Stimulated activated naive CD8-positive, alpha-beta T cell treated with anti-CD3 and anti-CD28 coated beads, Interleukin-15, Interleukin-2, amounts not matched to agents 100 ng/mL and 50 ng/mL, for 24 hours (primary cell): ENCODE data around the gene GSTA5.
"Not testable (repeated sequence)": the region's sequence is repeated elsewhere in the genome, so short reads cannot be mapped to it uniquely, and the experiment has no call there.

Experiments
- H3K27ac Mint-ChIP-seq: one replicate; pipeline ENCODE4 v1.8.0; 2021; ENCODE audit warnings: mild to moderate bottlenecking, mixed read lengths
- H3K27me3 Mint-ChIP-seq: one replicate; pipeline ENCODE4 v1.8.0; 2021; ENCODE audit warnings: mixed read lengths
- H3K36me3 Mint-ChIP-seq: one replicate; pipeline ENCODE4 v1.8.0; 2021; ENCODE audit warnings: low read depth, mixed read lengths
- H3K4me1 Mint-ChIP-seq: one replicate; pipeline ENCODE4 v1.8.0; 2021; ENCODE audit warnings: low read depth, mixed read lengths
- H3K4me3 Mint-ChIP-seq: one replicate; pipeline ENCODE4 v1.8.0; 2021; ENCODE audit warnings: mild to moderate bottlenecking, mixed read lengths
- H3K9me3 Mint-ChIP-seq: one replicate; pipeline ENCODE4 v1.8.0; 2021; ENCODE audit warnings: mixed read lengths

Gene GSTA5

GRCh38 chr6:52820198-52820597 is 20.4 kb downstream of the GSTA5 start:
- Mint-ChIP-seq H3K27me3 (peaks cover 5% of the 10 kb centered on the region), H3K9me3 (peaks cover 4% of the 10 kb centered on the region), H3K36me3 (no peaks in the 10 kb centered on the region), H3K27ac (no peak overlapping the region), H3K4me3 (no peak overlapping the region), H3K4me1 (no peaks in the 10 kb centered on the region)

GRCh38 chr6:52815167-52816092 is 25.2 kb downstream of the GSTA5 start:
- H3K4me3 Mint-ChIP-seq = no peak overlapping the region
- H3K27me3 Mint-ChIP-seq = peaks cover 9% of the 10 kb centered on the region
- no peaks in the 10 kb centered on the region for H3K36me3 Mint-ChIP-seq
- H3K9me3 Mint-ChIP-seq = no peaks in the 10 kb centered on the region
- H3K27ac Mint-ChIP-seq = no peak overlapping the region
- H3K4me1 Mint-ChIP-seq = no peaks in the 10 kb centered on the region

- not testable (repeated sequence) for H3K36me3 Mint-ChIP-seq, H3K9me3 Mint-ChIP-seq, H3K4me1 Mint-ChIP-seq, H3K27ac Mint-ChIP-seq, H3K4me3 Mint-ChIP-seq, H3K27me3 Mint-ChIP-seq
Measured at GRCh38 chr6:52814545-52814944, 26.1 kb downstream of the GSTA5 start.

GRCh38 chr6:52809777-52810176 is 30.8 kb downstream of the GSTA5 start:
- H3K4me3 Mint-ChIP-seq, H3K27ac Mint-ChIP-seq, H3K36me3 Mint-ChIP-seq, H3K4me1 Mint-ChIP-seq, H3K9me3 Mint-ChIP-seq: not testable (repeated sequence)
- H3K27me3 Mint-ChIP-seq = peaks cover 22% of the 10 kb centered on the region

GRCh38 chr6:52808660-52809059 is 32.0 kb downstream of the GSTA5 start:
- H3K4me3 Mint-ChIP-seq = no peak overlapping the region
- no peak overlapping the region for H3K27ac Mint-ChIP-seq
- H3K36me3 Mint-ChIP-seq = no peaks in the 10 kb centered on the region
- no peaks in the 10 kb centered on the region for H3K9me3 Mint-ChIP-seq
- peaks cover 30% of the 10 kb centered on the region for H3K27me3 Mint-ChIP-seq
- H3K4me1 Mint-ChIP-seq = no peaks in the 10 kb centered on the region

GRCh38 chr6:52803668-52804255 is 36.9 kb downstream of the GSTA5 start, which contains the start of gene GSTA1:
Gene GSTA1 (minus strand): TSS chr6:52803816. CDS start chr6:52799267, 4,549 bp downstream.
- H3K27me3 Mint-ChIP-seq = peaks cover 37% of the 10 kb centered on the region
- H3K27ac Mint-ChIP-seq, H3K9me3 Mint-ChIP-seq, H3K4me1 Mint-ChIP-seq, H3K4me3 Mint-ChIP-seq, H3K36me3 Mint-ChIP-seq: not testable (repeated sequence)

DNA sequence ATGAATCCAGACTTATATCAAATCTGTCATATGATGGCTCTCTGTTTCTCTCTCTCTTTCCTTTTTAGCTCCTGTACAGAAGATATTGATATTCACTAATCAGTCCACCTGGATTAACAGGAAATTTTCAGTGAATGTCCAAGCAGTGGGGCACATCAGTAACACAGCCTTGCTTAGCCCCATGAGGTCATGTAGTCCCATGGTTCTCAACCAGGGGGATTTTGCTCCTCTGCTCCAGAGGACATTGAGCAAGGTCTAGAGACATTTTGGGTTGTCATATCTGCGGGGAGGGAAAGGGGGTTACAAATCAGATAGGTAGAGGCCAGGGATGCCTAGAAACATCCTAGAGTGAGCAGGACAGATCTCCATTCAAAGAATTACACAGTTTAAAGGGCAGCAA is 37.8 kb downstream of the GSTA5 start:
- peaks cover 34% of the 10 kb centered on the region for H3K27me3 Mint-ChIP-seq
- no peak overlapping the region for H3K4me3 Mint-ChIP-seq
- H3K27ac Mint-ChIP-seq = no peak overlapping the region
- no peaks in the 10 kb centered on the region for H3K36me3 Mint-ChIP-seq
- H3K4me1 Mint-ChIP-seq = no peaks in the 10 kb centered on the region
- no peaks in the 10 kb centered on the region for H3K9me3 Mint-ChIP-seq

DNA sequence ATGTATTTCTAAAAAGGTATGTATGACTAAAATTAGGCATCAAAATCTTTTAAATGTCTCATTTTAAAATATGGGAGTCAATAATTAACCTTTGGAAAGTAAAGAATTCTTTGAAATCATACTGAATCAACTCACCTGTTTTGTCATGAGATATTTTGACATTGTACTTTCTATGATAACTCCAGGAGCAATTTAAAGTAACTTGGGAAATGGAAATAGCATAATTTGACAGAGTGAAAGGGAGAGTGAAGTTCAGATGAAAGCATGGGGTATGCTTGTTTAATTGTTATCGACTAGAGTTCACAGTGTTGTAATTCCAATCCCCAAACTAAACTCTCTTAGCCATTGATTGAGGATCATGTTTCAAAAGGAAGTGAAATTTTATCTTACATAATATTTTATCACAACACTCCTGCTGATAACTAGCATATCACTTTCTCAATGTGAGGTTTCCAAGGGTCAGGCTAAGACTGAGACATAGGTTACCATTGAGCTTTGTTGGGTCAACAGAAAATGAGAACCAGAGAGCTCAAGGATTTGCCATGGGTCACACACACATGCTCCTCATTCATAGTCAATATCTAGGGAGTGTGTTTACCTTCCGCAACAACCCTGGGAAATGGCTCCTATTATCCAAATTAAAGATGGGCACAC is 39.3 kb downstream of the GSTA5 start:
- peaks cover 43% of the 10 kb centered on the region for H3K27me3 Mint-ChIP-seq
- no peaks in the 10 kb centered on the region for H3K4me1 Mint-ChIP-seq
- H3K9me3 Mint-ChIP-seq = no peaks in the 10 kb centered on the region
- H3K36me3 Mint-ChIP-seq = no peaks in the 10 kb centered on the region
- no peak overlapping the region for H3K27ac Mint-ChIP-seq
- H3K4me3 Mint-ChIP-seq = no peak overlapping the region

GRCh38 chr6:52799272-52799671 is 41.3 kb downstream of the GSTA5 start:
- H3K27me3 Mint-ChIP-seq = peaks cover 41% of the 10 kb centered on the region
- not testable (repeated sequence) for H3K4me1 Mint-ChIP-seq, H3K27ac Mint-ChIP-seq, H3K4me3 Mint-ChIP-seq, H3K36me3 Mint-ChIP-seq, H3K9me3 Mint-ChIP-seq

DNA sequence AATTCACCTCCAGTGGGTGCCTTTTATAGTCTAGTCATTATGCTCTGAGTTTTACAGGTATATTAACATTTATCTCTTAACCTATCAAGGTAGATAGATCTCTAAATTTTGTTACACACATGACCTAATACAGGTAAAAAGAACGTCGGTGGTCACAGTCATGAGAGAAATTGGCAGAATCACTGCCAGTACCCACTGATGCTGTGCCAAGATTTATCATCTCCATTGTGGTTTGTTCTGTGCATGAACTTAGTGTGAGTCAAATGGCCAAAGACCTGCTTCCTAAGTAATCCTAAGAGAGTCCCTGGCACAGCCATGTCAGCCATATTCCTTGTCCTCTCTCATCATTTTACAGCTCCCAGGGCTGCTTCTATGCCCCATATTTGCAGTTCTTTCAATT is 46.2 kb downstream of the GSTA5 start:
- H3K27ac Mint-ChIP-seq, H3K4me1 Mint-ChIP-seq: not testable (repeated sequence)
- peaks cover 23% of the 10 kb centered on the region for H3K27me3 Mint-ChIP-seq

DNA sequence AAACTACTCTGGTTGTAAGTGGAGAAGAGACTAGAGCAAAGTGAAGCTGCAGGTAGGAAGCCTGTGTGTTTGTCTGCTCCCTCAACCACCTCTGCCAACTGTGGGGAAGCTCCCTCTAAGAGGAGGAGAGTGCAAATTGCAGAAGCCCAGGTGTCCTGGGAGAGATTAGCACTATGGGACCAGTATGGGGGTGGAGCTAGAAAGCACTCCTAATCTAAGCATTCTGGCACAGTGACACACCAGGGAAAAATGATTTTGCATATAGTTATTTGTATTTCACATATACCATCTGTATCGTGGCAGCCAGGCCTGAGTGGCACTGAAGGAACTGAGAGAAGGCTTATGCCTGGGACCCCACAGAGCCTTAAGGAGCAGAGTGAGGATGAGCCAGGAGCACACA is 49.8 kb downstream of the GSTA5 start:
- Mint-ChIP-seq H3K4me3 (no peak overlapping the region), H3K36me3 (no peaks in the 10 kb centered on the region), H3K27ac (no peak overlapping the region), H3K9me3 (no peaks in the 10 kb centered on the region), H3K4me1 (no peaks in the 10 kb centered on the region), H3K27me3 (peaks cover 12% of the 10 kb centered on the region)

More for the DNA sequence above, 46.2 kb downstream of the GSTA5 start:
- not testable (repeated sequence) for H3K9me3 Mint-ChIP-seq, H3K36me3 Mint-ChIP-seq, H3K4me3 Mint-ChIP-seq

GRCh38 chr6:52789658-52790057 is 51.0 kb downstream of the GSTA5 start:
- not testable (repeated sequence) for H3K4me3 Mint-ChIP-seq, H3K27ac Mint-ChIP-seq, H3K27me3 Mint-ChIP-seq, H3K9me3 Mint-ChIP-seq, H3K36me3 Mint-ChIP-seq, H3K4me1 Mint-ChIP-seq

GRCh38 chr6:52788478-52788877 is 52.1 kb downstream of the GSTA5 start:
- Mint-ChIP-seq H3K27ac (no peak overlapping the region), H3K36me3 (no peaks in the 10 kb centered on the region), H3K27me3 (peaks cover 14% of the 10 kb centered on the region), H3K4me3 (no peak overlapping the region), H3K9me3 (no peaks in the 10 kb centered on the region), H3K4me1 (no peaks in the 10 kb centered on the region)

DNA sequence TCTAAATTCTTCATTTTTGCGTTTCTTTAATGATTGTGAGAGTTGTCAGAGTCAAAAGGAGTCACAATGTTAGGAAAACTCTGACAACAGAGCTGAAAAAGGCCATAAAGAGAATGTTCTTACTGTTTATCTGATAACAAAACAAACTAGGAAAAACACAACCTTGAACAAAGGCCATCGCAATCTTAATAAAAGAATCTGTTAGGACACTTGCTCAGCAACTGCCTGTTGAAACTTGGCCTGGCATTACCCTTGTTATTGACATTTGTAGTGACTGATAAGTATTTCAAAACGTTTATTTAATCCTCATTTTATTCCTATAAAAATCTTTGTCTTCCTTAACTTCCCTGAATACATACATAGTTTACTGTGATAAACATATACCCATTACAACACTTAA is 52.7 kb downstream of the GSTA5 start:
- Mint-ChIP-seq H3K36me3 (no peaks in the 10 kb centered on the region), H3K9me3 (no peaks in the 10 kb centered on the region), H3K27ac (no peak overlapping the region), H3K27me3 (peaks cover 11% of the 10 kb centered on the region), H3K4me1 (no peaks in the 10 kb centered on the region), H3K4me3 (no peak overlapping the region)

- Mint-ChIP-seq H3K27ac (no peak overlapping the region), H3K27me3 (peaks cover 15% of the 10 kb centered on the region), H3K4me1 (no peaks in the 10 kb centered on the region), H3K4me3 (no peak overlapping the region), H3K9me3 (no peaks in the 10 kb centered on the region), H3K36me3 (no peaks in the 10 kb centered on the region)
Measured at GRCh38 chr6:52786249-52786956, 54.2 kb downstream of the GSTA5 start.
